ENCODE data around the gene CCDC87.

CCDC87 gene

DNA sequence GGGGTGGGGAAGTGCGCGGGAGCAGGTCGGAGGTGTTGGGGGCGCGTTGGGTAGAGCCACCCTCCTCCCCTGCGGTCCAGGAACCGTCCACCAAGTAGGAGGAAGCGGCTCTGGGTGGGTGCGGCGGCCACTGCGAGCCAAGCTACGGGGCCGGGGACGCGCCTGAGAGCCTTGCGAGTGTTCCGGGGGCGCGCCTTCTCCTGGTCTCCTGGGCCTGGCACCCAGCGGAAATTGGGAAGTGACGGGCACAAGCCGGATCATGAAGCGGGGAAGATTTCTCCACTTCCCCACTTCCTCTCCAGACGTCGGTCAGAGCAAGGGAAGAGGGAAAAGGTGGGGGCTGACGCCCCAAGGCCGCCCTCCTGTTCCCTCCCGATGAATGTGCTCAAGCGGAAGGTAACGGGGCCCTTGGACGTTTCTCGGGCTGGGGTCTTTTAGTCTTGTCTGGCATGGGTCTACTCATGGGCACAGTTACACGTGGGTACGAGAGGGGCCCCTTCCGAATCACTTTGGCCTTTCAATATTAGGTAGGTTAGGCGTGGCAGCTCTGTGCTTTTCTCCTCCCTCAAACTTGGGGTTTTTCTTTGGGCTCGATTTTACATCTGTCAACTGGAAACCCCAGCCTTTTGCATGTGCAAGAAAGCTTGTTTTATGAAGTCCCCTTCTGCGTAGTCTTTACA lies 24.4 kb upstream of the CCDC87 start:
- peak overlapping the region; percentile 91 for H3K4me3 ChIP-seq (ENCODE audit: low read depth, low read length)
- in situ Hi-C loops (cut with HindIII; ENCODE audit: low sequenced_read_pairs), result no loop called here
- TF ChIP-seq, protein P1, sequence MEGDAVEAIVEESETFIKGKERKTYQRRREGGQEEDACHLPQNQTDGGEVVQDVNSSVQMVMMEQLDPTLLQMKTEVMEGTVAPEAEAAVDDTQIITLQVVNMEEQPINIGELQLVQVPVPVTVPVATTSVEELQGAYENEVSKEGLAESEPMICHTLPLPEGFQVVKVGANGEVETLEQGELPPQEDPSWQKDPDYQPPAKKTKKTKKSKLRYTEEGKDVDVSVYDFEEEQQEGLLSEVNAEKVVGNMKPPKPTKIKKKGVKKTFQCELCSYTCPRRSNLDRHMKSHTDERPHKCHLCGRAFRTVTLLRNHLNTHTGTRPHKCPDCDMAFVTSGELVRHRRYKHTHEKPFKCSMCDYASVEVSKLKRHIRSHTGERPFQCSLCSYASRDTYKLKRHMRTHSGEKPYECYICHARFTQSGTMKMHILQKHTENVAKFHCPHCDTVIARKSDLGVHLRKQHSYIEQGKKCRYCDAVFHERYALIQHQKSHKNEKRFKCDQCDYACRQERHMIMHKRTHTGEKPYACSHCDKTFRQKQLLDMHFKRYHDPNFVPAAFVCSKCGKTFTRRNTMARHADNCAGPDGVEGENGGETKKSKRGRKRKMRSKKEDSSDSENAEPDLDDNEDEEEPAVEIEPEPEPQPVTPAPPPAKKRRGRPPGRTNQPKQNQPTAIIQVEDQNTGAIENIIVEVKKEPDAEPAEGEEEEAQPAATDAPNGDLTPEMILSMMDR (IDR thresholded peaks at IDR 0.05; ENCODE audit: low read depth, low read length), result no peak
- no peak for DNase-seq (ENCODE audit: low read depth, low spot score)

DNA sequence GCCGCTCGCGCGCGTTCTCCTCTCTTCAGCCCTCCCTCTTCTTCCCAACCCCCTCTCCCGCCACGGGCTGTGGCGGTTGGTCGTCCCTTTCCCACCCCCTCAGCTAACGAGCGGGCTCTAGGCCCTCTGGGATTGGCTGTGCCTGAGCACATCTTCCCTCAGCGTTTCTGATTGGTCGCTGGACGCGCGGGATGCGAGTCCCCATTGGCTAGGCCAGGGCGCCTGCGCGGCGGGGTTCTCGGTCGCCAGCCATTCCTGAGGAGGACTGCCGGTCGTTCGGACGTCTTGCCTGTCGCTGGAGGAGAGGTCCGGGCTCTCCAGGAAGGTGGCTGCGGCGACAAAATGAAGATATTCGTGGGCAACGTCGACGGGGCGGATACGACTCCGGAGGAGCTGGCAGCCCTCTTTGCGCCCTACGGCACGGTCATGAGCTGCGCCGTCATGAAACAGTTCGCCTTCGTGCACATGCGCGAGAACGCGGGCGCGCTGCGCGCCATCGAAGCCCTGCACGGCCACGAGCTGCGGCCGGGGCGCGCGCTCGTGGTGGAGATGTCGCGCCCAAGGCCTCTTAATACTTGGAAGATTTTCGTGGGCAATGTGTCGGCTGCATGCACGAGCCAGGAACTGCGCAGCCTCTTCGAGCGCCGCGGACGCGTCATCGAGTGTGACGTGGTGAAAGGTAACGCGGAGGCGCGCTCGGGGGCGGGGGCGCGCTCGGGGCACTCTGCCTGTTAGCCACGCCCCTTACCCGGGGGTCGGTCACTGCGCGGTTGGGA lies 23.7 kb upstream of the CCDC87 start, which contains the start of gene RBM14:
RBM14 (plus strand) TSS at position 252 of the 776 bp plus-strand sequence; CDS start at position 343, 91 bp downstream.
- TF ChIP-seq, protein P1 (IDR thresholded peaks at IDR 0.05; ENCODE audit: low read depth, low read length), result no peak
- peak within 1 kb of the TSS; percentile 91 for H3K4me3 ChIP-seq (ENCODE audit: low read depth, low read length)
- in situ Hi-C loops (cut with HindIII; ENCODE audit: low sequenced_read_pairs), result no loop called here
- DNase-seq (ENCODE audit: low read depth, low spot score), result peak; percentile 99

GRCh38 chr11:66614073-66614472 lies 21.2 kb upstream of the CCDC87 start:
- no peak for DNase-seq (ENCODE audit: low read depth, low spot score)
- H3K4me3 ChIP-seq (ENCODE audit: low read depth, low read length), result no peak overlapping the region
- in situ Hi-C loops (cut with HindIII; ENCODE audit: low sequenced_read_pairs), result no loop called here
- TF ChIP-seq, protein P1 (IDR thresholded peaks at IDR 0.05; ENCODE audit: low read depth, low read length), result no peak

DNA sequence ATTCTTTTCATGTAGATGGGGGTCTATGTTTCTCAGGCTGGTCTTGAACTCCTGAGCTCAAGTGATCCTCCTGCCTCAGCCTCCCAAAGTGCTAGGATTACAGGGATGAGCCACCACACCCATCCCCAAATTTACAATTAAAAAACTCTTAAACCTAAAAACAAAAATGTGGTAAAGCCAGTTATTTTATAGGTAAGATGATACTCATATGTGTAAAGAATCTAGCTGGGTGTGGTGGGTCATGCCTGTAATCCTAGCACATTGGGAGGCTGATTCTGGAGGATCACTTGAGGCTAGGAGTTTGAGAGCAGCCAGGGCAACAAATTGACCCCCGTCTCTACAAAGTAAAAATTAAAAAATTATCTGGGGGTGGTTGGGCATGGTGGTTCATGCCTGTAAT lies 19.6 kb upstream of the CCDC87 start:
- TF ChIP-seq, protein P1 (IDR thresholded peaks at IDR 0.05; ENCODE audit: low read depth, low read length), result no peak
- H3K4me3 ChIP-seq (ENCODE audit: low read depth, low read length), result no peak overlapping the region
- DNase-seq (ENCODE audit: low read depth, low spot score), result no peak
- in situ Hi-C loops (cut with HindIII; ENCODE audit: low sequenced_read_pairs), result no loop called here

DNA sequence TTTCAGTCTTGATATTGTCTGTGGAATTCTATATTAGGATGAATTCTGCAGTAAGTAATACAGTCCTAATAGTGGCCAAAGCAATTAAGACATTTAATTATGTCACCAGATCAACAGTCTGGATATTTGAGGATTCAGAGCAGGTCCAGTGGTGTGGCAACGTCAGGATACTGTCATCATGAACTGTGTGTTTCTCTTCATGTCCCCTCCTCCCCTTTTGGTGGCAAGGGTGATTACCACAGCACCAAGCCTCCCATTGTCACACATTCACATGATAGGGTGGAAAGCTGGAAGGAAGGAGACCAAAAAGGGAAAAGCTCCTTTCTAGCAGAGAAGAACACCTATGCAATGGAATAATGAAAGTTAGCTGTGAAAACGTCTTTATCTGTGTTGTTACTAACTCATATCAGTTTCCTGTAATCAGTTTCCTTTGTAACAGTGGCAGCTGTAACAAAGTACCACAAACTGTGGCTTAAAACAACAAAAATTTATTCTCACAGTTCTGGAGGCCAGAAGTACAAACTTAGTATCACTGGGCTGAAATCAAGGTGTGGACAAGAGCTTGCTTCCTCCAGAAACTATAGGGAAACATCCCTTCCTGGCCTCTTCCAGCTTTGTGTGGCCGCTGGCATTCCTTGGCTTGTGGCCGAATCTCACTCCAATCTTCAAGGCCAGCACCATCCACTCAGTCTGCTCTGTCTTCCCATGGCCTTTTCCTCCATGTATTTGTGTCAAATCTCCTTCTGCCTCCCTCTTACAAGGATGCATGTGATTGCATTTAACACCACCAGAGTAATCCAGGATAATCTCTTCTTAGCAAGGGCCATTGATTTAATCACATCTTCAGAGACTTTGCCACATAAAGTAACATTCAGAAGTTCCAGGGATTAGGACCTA lies 17.1 kb upstream of the CCDC87 start:
- in situ Hi-C loops (cut with HindIII; ENCODE audit: low sequenced_read_pairs), result no loop called here
- no peak for DNase-seq (ENCODE audit: low read depth, low spot score)
- H3K4me3 ChIP-seq (ENCODE audit: low read depth, low read length), result no peak overlapping the region
- TF ChIP-seq, protein P1 (IDR thresholded peaks at IDR 0.05; ENCODE audit: low read depth, low read length), result no peak
